ENCODE results near the gene PGLYRP1.

Gene PGLYRP1, protein sequence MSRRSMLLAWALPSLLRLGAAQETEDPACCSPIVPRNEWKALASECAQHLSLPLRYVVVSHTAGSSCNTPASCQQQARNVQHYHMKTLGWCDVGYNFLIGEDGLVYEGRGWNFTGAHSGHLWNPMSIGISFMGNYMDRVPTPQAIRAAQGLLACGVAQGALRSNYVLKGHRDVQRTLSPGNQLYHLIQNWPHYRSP

DNA sequence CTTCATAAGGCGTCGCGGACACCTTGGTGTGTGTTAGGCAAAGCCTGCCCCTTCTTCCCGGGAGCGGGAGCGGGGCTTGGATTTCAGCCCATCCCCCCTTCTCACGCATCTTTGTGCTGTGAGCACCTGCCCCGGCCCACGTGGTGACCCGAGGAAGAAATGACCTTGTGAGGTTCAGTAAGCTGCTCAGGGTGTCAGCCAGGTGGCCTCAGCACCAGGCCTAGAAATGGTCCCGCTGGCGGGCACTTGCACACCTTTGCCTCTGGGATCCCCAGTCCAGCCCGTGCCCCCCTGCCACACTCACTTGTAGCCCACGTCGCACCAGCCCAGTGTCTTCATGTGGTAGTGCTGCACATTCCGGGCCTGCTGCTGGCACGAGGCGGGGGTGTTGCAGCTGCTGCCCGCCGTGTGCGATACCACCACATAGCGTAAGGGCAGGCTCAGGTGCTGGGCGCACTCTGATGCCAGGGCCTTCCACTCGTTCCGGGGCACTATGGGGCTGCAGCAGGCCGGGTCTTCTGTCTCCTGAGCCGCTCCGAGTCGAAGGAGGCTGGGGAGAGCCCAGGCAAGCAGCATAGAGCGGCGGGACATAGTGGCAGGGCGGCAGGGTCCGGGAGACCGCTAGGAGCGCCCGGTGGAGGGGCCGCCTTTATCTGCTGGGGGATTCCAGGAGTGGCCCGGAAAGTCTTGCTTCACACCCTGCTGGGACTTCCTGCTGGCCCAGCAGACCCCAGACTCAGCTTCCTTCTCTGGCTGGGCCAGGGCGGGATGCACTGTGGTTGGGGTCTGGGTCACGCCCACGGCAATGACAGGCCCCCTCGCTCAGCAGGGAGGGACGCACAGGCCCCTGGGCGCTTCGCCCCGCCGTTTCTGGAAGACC is at the start of gene PGLYRP1:
Gene PGLYRP1 (minus strand): TSS at position 623 of the 880 bp plus-strand sequence. CDS start 32 bp downstream, at position 591.
- Histone ChIP-seq H3K4me1 (ENCODE audit: insufficient read depth, low read length) (no peaks in the 10 kb centered on the region), H3K4me3 (ENCODE audit: low read depth in 1 of 2, low read length in 2 of 2) (no peak within 1 kb of the TSS), H3K9me3 (ENCODE audit: low read length) (no peaks in the 10 kb centered on the region), H3K36me3 (ENCODE audit: insufficient read depth, low read length) (no peaks in the 10 kb centered on the region), H3K27ac (ENCODE audit: low read depth, low read length) (no peak within 1 kb of the TSS), H3K27me3 (ENCODE audit: control insufficient read depth in 1 of 2, insufficient read depth in 2 of 2, low read length in 2 of 2) (peaks cover 10 to 34% of the 10 kb centered on the region in 2 donors), H3K9ac (ENCODE audit: low read length) (no peak within 1 kb of the TSS)

GRCh38 chr19:46069806-46070341 is 47.0 kb upstream of the PGLYRP1 start:
- Histone ChIP-seq H3K4me1 (ENCODE audit: insufficient read depth, low read length) (no peaks in the 10 kb centered on the region), H3K27ac (ENCODE audit: low read depth, low read length) (no peak overlapping the region), H3K9me3 (ENCODE audit: low read length) (no peaks in the 10 kb centered on the region), H3K27me3 (ENCODE audit: control insufficient read depth in 1 of 2, insufficient read depth in 2 of 2, low read length in 2 of 2) (no peaks in the 10 kb centered on the region), H3K9ac (ENCODE audit: low read length) (no peak overlapping the region), H3K4me3 (ENCODE audit: low read depth in 1 of 2, low read length in 2 of 2) (no peak overlapping the region), H3K36me3 (ENCODE audit: insufficient read depth, low read length) (no peaks in the 10 kb centered on the region)

GRCh38 chr19:46068345-46069258 is 45.7 kb upstream of the PGLYRP1 start:
- Histone ChIP-seq H3K27ac (ENCODE audit: low read depth, low read length) (no peak overlapping the region), H3K4me1 (ENCODE audit: insufficient read depth, low read length) (no peaks in the 10 kb centered on the region), H3K36me3 (ENCODE audit: insufficient read depth, low read length) (no peaks in the 10 kb centered on the region), H3K9ac (ENCODE audit: low read length) (no peak overlapping the region), H3K27me3 (ENCODE audit: control insufficient read depth in 1 of 2, insufficient read depth in 2 of 2, low read length in 2 of 2) (no peaks in the 10 kb centered on the region), H3K4me3 (ENCODE audit: low read depth in 1 of 2, low read length in 2 of 2) (no peak overlapping the region), H3K9me3 (ENCODE audit: low read length) (no peaks in the 10 kb centered on the region)

GRCh38 chr19:46067691-46068090 is 44.8 kb upstream of the PGLYRP1 start:
- H3K27ac ChIP-seq (ENCODE audit: low read depth, low read length) = no peak overlapping the region
- no peaks in the 10 kb centered on the region for H3K27me3 ChIP-seq (ENCODE audit: control insufficient read depth in 1 of 2, insufficient read depth in 2 of 2, low read length in 2 of 2)
- H3K9ac ChIP-seq (ENCODE audit: low read length) = no peak overlapping the region
- no peak overlapping the region for H3K4me3 ChIP-seq (ENCODE audit: low read depth in 1 of 2, low read length in 2 of 2)
- no peaks in the 10 kb centered on the region for H3K9me3 ChIP-seq (ENCODE audit: low read length)
- H3K36me3 ChIP-seq (ENCODE audit: insufficient read depth, low read length) = no peaks in the 10 kb centered on the region
- H3K4me1 ChIP-seq (ENCODE audit: insufficient read depth, low read length) = no peaks in the 10 kb centered on the region

DNA sequence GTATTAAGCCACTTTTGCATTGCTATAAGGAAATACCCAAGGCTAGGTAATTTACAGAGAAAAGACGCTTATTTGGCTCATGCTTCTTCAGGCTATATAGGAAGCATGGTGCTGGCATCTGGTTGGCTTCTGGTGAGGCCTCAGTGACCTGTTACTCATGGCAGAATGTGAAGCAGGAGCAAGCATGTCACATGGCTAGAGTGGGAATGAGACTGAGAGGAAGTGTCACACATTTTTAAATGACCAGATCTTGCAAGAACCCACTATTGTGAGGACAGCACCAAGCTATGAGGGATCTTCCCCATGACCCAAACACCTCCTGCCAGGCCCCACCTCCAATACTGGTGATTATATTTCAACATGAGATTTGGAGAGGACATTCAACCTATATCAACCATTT is 43.6 kb upstream of the PGLYRP1 start:
- no peaks in the 10 kb centered on the region for H3K27me3 ChIP-seq (ENCODE audit: control insufficient read depth in 1 of 2, insufficient read depth in 2 of 2, low read length in 2 of 2)
- H3K9ac ChIP-seq (ENCODE audit: low read length) = no peak overlapping the region
- H3K36me3 ChIP-seq (ENCODE audit: insufficient read depth, low read length) = no peaks in the 10 kb centered on the region
- H3K4me3 ChIP-seq (ENCODE audit: low read depth in 1 of 2, low read length in 2 of 2) = no peak overlapping the region
- no peaks in the 10 kb centered on the region for H3K9me3 ChIP-seq (ENCODE audit: low read length)
- H3K4me1 ChIP-seq (ENCODE audit: insufficient read depth, low read length) = no peaks in the 10 kb centered on the region
- no peak overlapping the region for H3K27ac ChIP-seq (ENCODE audit: low read depth, low read length)

- H3K9me3 ChIP-seq (ENCODE audit: low read length) = no peaks in the 10 kb centered on the region
Observed at GRCh38 chr19:46065486-46066071, 42.7 kb upstream of the PGLYRP1 start.

DNA sequence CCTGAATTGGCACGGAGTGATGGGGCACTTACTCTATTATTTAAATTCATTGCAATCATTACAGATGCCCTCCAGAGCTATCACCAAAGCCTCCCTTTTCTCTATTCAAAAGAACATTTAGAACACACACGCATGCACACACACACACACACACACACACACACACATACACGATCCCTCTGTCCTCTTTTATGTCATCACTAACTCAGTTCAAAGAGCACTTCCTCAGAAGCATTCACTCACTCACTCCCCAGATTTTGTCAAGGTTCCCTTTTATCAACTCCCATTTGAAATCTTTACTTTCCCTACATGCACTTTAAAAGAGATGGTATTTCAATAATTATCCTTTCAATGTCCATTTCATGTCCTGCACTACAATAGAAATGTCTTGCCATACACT is 40.3 kb upstream of the PGLYRP1 start:
- no peak overlapping the region for H3K4me3 ChIP-seq (ENCODE audit: low read depth in 1 of 2, low read length in 2 of 2)
- H3K9me3 ChIP-seq (ENCODE audit: low read length) = no peaks in the 10 kb centered on the region
- no peaks in the 10 kb centered on the region for H3K27me3 ChIP-seq (ENCODE audit: control insufficient read depth in 1 of 2, insufficient read depth in 2 of 2, low read length in 2 of 2)
- H3K36me3 ChIP-seq (ENCODE audit: insufficient read depth, low read length) = no peaks in the 10 kb centered on the region
- no peaks in the 10 kb centered on the region for H3K4me1 ChIP-seq (ENCODE audit: insufficient read depth, low read length)
- no peak overlapping the region for H3K27ac ChIP-seq (ENCODE audit: low read depth, low read length)
- H3K9ac ChIP-seq (ENCODE audit: low read length) = no peak overlapping the region

More at GRCh38 chr19:46065486-46066071, 42.7 kb upstream of the PGLYRP1 start:
- no peaks in the 10 kb centered on the region for H3K36me3 ChIP-seq (ENCODE audit: insufficient read depth, low read length)
- H3K4me3 ChIP-seq (ENCODE audit: low read depth in 1 of 2, low read length in 2 of 2) = no peak overlapping the region
- no peaks in the 10 kb centered on the region for H3K4me1 ChIP-seq (ENCODE audit: insufficient read depth, low read length)
- H3K9ac ChIP-seq (ENCODE audit: low read length) = no peak overlapping the region
- H3K27ac ChIP-seq (ENCODE audit: low read depth, low read length) = no peak overlapping the region
- H3K27me3 ChIP-seq (ENCODE audit: control insufficient read depth in 1 of 2, insufficient read depth in 2 of 2, low read length in 2 of 2) = no peaks in the 10 kb centered on the region

DNA sequence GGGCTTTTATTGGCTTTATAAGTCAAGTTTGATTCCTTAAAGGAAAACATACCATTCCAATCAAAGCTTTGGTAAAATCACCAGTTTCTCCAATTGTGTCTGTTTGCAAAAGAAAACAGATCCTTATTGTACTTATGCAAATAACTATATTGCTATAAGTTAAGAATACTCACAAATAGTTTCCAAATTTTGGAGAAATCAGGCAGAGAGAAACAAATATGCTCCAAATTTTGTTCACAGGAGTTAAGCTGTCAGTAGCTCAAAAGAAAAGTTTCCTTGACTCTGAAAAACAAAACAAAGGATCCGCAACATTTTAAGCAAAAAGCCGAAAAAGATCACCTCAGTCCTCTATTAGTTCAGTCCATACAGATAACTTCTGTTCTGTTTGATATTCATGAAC is 37.2 kb upstream of the PGLYRP1 start:
- Histone ChIP-seq H3K4me3 (ENCODE audit: low read depth in 1 of 2, low read length in 2 of 2) (no peak overlapping the region), H3K36me3 (ENCODE audit: insufficient read depth, low read length) (no peaks in the 10 kb centered on the region), H3K9me3 (ENCODE audit: low read length) (no peaks in the 10 kb centered on the region), H3K27ac (ENCODE audit: low read depth, low read length) (no peak overlapping the region), H3K9ac (ENCODE audit: low read length) (no peak overlapping the region), H3K4me1 (ENCODE audit: insufficient read depth, low read length) (no peaks in the 10 kb centered on the region), H3K27me3 (ENCODE audit: control insufficient read depth in 1 of 2, insufficient read depth in 2 of 2, low read length in 2 of 2) (no peaks in the 10 kb centered on the region)

DNA sequence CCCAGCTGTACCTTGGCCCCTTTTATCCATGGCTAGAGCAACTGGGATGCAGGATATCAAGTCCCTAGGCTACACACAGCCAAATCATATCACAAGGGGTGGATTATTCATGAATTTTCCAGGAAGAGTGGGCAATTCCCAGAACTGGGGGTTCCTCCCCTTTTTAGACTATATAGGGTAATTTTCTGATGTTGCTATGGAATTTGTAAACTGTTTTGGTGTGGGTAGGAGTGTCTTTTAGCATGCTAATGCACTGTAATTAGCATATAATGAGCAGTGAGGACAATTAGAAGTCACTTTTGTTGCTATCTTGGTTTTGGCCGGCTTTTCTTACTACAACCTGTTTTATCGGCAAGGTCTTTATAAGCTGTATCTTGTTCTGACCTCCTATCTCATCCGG is 35.9 kb upstream of the PGLYRP1 start:
- Histone ChIP-seq H3K9me3 (ENCODE audit: low read length) (no peaks in the 10 kb centered on the region), H3K27ac (ENCODE audit: low read depth, low read length) (no peak overlapping the region), H3K9ac (ENCODE audit: low read length) (no peak overlapping the region), H3K4me1 (ENCODE audit: insufficient read depth, low read length) (no peaks in the 10 kb centered on the region), H3K36me3 (ENCODE audit: insufficient read depth, low read length) (no peaks in the 10 kb centered on the region), H3K4me3 (ENCODE audit: low read depth in 1 of 2, low read length in 2 of 2) (no peak overlapping the region), H3K27me3 (ENCODE audit: control insufficient read depth in 1 of 2, insufficient read depth in 2 of 2, low read length in 2 of 2) (no peaks in the 10 kb centered on the region)

DNA sequence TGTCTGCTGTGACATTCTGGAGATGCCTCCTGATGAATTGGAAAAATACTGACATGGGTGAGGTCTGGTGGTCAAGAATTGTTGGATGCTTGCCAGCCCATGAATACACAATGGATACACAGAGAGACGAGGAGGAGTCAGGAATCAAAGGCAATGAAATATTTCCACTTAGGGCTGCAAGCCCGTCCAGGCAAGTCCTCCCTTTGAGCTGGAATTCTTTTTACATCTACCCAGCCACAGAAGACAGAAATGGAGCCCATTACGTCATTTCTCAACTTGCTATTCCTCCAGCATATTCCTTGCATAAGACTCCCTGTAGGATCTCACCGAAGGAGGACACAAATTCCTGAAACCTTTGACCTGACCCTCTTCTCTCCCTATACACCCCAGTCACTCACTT is 33.7 kb upstream of the PGLYRP1 start:
- H3K27me3 ChIP-seq (ENCODE audit: control insufficient read depth in 1 of 2, insufficient read depth in 2 of 2, low read length in 2 of 2) = no peaks in the 10 kb centered on the region
- H3K27ac ChIP-seq (ENCODE audit: low read depth, low read length) = no peak overlapping the region

DNA sequence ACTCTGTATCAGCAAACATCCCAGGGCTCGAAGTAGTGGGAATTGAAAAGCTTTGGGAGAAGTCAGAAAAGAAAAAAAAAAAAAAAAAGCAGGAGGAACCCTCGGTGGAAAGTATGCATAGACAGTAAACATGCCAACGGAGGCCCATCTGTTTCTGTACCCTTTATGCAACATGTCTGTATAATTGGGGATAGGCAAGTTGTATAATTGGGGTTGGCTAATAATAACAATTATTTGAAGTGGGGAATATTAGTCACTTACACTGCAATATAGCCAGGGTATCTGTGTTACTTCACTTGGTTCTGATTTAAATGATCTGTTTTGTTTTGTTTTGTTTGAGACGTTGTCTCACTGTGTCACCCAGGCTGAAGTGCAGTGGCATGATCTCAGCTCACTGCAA is 30.0 kb upstream of the PGLYRP1 start:
- Histone ChIP-seq H3K4me1 (ENCODE audit: insufficient read depth, low read length) (no peaks in the 10 kb centered on the region), H3K4me3 (ENCODE audit: low read depth in 1 of 2, low read length in 2 of 2) (no peak overlapping the region), H3K36me3 (ENCODE audit: insufficient read depth, low read length) (no peaks in the 10 kb centered on the region), H3K9me3 (ENCODE audit: low read length) (no peaks in the 10 kb centered on the region), H3K27ac (ENCODE audit: low read depth, low read length) (no peak overlapping the region), H3K27me3 (ENCODE audit: control insufficient read depth in 1 of 2, insufficient read depth in 2 of 2, low read length in 2 of 2) (peaks cover 0 to 7% of the 10 kb centered on the region in 2 donors), H3K9ac (ENCODE audit: low read length) (no peak overlapping the region)

More for the DNA sequence above, 33.7 kb upstream of the PGLYRP1 start:
- Histone ChIP-seq H3K36me3 (ENCODE audit: insufficient read depth, low read length) (no peaks in the 10 kb centered on the region), H3K4me1 (ENCODE audit: insufficient read depth, low read length) (no peaks in the 10 kb centered on the region), H3K9me3 (ENCODE audit: low read length) (no peaks in the 10 kb centered on the region), H3K9ac (ENCODE audit: low read length) (no peak overlapping the region), H3K4me3 (ENCODE audit: low read depth in 1 of 2, low read length in 2 of 2) (no peak overlapping the region)
